GM21360 (cell line): Measurements from ENCODE around the gene BCL7B.
A peak's percentile ranks its signal among the peaks of the same experiment; 100 is the strongest.
"Not testable (repeated sequence)": the region's sequence is repeated elsewhere in the genome, so short reads cannot be mapped to it uniquely, and the experiment has no call there.

Experiments
- ATAC-seq: cut with Tn5 transposase; IDR thresholded peaks from one replicate; pipeline ENCODE4 v1.9.1; 2021; ENCODE audit warnings: mild to moderate bottlenecking, moderate library complexity; ENCODE audit not compliant: unreplicated experiment

BCL7B gene

GRCh38 chr7:73573276-73573675, 15.8 kb upstream of the BCL7B start:
- no peak for ATAC-seq

GRCh38 chr7:73572767-73573186, 15.3 kb upstream of the BCL7B start:
- no peak for ATAC-seq

DNA sequence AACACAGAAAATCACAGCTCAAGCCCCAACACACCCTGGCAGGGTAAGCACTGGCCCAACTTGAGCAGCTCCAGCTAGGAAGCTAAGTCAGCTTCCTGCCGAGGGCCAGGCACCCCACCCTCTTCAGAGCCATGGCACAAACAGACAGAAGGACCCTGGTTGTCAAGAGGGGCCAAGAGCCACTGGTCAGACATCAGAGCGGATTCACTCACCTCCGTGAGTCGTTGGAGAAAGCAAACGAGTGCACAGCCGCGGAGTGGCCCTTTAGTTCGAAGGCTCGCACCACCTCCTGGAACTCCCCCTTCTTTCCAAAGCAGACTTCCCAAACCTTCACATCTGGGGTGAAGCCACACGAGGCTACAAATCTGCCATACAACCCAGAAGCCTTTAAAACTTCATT, 13.5 kb upstream of the BCL7B start:
- ATAC-seq = no peak

DNA sequence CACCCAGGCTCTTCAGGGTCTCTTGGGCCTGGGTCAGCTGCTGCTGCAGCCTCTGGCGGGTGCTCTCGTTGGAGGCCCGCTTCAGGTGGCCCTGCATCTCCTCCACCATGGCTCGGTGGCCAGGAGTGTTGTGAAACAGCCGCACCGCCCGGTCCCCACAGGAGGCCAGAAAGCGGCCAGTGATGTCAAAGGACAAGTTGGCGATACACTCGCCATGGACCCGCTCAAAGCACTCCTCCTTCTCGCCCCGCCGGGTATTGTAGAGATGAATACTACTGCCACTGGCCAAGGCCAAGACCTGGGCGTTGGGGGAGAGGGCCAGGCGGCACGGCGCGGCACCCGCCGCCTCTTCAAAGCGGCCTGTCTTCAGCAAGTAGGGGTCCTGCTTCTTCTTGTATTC, 13.0 kb upstream of the BCL7B start:
- ATAC-seq = no peak

DNA sequence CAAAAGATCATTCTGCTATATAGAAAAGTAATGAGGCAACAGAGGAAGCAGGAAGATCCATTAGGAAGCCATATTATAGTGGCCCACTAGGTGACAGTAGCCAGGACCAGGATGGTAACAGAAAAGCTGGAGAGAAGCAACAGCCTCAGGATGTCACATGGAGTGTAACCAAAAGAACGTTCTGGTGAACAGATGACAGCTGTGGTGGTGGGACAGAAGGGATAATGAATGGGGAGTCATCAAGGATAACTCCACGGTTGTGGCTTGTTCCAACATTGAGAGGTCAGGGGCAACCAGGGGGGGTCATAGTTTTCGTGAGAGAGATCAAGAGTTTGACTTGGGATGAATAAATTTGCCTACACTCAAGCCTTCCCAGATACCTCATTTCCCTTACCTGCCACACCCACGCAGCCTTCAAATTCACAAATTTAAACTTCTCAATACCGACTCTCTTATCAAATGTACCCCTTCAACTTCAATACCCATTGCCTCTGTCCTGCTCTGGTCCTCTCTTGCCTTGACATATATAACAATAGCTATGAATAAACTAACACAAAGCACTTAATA, 11.6 kb upstream of the BCL7B start:
- ATAC-seq = no peak

DNA sequence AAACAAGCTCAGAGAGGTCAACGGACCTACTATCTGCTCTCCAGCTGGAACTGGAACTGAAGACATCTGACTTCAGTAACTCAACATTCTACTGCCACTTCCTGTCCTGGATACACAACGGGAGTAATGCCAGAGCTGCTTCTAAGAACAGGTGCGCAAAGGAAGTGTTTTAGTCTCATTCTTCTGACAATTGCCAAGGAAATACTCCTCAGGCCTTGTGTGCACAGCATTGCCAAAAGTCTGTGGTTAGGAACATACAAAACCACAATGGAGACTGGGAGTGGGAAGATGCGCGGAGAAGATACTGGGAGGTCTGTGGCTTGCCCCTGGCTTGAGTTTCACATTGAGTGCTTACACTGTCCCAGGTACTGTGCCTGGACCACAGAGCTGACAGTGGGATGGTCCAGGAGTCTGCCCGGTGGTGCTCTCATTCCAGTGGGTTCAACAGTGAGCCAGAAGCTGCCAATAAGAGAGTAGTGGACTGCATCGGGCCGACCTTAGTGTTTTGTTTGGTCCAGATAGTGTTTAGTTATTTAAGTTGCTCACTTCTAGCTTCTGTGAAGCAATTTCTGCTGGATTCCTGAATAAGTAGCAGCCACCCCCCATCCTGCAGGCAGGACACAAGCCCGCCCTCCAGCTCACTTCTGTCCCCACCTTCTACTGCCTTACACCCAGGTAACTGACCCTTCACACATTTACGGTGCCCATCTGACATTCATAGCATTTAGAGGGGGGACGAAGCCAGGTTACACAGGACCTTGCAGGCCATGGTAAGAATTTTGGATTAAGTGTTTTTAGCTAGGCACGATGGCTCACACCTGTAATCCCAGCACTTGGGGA, 10.6 kb upstream of the BCL7B start:
- ATAC-seq = no peak

- ATAC-seq = no peak
Observed at GRCh38 chr7:73567140-73567539, 9.7 kb upstream of the BCL7B start.

DNA sequence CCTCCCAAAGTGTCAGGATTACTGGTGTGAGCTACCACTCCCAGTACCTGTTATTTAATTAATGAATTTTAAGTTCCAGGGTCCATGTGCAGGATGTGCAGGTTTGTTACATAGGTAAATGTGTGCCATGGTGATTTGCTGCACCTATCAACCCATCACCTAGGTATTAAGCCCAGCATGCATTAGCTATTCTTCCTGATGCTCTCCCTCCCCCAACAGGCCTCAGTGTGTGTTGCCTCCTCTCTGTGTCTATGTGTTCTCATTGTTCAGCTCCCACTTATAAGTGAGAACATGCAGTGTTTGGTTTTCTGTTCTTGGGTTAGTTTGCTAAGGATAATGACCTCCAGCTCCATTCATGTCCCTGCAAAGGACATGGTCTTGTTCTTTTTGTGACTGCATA, 8.9 kb upstream of the BCL7B start:
- ATAC-seq = not testable (repeated sequence)

GRCh38 chr7:73565675-73566340, 8.3 kb upstream of the BCL7B start:
- ATAC-seq = no peak

- ATAC-seq = no peak
Observed at GRCh38 chr7:73560109-73560835, 2.8 kb upstream of the BCL7B start.

DNA sequence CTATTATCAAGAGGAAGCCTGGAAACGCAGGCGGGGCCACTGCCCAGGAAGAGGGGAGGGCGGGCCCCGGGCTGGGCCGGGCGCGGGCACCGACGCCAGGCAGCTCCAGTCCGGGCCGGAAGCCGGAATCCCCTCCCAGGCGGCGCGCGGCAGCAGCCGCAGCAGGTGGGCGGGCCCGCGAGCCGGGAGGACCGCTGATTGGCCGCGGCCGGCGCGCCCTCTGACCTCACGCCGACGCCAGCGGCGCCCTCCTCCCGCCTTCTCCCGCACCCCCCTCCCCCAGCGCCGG, 438 bp downstream of the BCL7B start:
- ATAC-seq = peak; percentile 88

GRCh38 chr7:73556208-73557107, 1.0 kb downstream of the BCL7B start:
- ATAC-seq = no peak

DNA sequence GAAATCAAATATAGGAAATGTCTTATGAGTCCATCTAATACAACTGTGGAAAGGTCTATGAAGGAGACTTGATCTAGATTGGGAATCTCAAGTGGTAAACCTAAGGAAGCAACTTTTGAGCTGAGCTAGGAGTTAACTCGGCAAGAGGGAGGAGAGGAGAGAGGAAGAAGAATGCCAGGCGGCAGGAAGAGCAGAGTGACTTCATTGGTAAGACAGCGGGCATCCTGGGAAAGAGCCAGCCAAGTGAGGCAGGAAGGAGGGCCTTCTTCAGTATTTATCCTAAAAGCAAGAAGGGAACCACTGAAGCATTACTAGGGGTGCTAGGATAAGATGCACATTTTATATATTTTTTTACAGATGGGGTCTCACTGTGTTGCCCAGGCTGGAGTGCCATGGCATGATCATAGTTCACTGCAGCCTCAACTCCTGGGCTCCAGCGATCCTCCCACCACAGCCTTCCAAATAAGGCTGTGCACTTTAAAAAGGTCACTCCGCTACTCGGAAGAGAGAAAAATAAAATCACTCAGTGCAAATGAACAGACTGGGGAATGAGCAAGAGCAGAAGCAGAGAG, 2.0 kb downstream of the BCL7B start:
- ATAC-seq = no peak

DNA sequence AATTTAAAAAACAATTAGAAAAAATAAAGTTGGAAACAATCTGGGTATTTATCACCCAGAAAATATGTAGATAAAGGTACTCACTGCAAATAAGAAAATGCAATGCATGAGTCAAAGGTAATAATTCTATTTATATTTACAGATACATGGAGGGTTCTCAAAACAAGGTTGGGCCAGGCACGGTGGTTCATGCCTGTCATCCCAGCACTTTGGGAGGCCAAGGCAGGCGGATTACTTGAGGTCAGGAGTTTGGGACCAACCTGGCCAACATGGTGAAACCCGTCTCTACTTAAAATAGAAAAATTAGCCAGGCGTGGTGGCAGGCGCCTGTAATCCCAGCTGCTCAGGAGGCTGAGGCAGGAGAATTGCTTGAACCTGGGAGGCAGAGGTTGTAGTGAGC, 7.4 kb downstream of the BCL7B start:
- ATAC-seq = not testable (repeated sequence)

- ATAC-seq = no peak
Observed at GRCh38 chr7:73549176-73549575, 8.3 kb downstream of the BCL7B start.

- no peak for ATAC-seq
Observed at GRCh38 chr7:73547841-73548240, 9.6 kb downstream of the BCL7B start.

DNA sequence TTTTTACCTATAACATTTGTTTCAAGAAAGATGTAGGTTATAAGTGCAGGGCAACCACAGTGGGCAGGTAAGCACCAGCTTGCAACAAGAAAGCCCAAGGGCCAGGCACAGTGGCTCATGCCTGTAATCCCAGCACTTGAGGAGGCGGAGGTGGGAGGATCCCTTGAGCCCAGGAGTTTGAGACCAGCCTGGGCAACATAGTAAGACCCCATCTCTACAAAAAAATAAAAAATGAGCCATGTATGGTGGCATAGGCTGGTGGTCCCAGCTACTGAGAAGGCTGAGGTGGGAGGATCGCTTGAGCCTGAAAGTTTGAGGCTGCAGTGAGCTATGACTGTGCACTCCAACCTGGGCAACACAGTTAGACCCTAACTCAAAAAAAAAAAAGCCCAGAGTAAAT, 12.8 kb downstream of the BCL7B start:
- ATAC-seq = no peak

DNA sequence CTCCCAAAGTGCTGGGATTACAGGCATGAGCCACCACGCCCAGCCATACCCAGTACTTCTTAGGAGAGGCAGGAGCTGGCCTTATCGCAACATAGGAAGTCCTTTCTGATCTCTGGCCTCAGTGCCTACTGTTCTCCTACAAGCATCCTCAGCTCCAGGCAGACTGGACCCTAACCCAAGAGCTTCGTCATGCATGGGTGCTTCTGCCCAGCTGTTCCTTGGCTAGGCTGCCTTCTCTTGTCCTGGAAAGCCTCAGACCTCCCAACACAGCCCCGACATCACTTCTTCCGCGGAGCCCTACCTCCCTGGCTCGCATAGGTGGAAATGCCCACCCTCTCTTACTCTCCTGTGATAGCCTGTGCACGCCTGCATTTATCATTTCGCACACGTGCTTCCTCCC, 15.8 kb downstream of the BCL7B start:
- no peak for ATAC-seq

DNA sequence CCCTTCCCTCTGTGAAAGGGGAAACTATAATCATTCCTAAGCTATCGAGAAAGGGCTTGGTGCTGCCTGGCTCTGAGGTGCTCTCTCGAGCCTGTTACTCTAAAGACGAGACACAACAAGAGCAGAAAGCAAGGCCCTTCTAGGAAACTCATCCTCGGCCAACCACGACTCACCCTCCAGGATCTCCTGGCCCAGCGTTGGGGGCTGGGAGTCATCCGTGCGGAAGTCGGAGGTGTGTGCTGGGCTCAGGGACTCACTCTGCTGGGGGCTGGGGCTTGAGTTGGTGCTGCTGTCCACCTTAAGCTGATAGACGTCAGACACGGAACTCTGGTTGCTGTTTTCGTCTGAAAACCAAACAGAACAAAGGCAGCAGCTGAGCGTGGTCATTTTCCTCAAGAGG, 17.8 kb downstream of the BCL7B start:
- ATAC-seq = no peak

DNA sequence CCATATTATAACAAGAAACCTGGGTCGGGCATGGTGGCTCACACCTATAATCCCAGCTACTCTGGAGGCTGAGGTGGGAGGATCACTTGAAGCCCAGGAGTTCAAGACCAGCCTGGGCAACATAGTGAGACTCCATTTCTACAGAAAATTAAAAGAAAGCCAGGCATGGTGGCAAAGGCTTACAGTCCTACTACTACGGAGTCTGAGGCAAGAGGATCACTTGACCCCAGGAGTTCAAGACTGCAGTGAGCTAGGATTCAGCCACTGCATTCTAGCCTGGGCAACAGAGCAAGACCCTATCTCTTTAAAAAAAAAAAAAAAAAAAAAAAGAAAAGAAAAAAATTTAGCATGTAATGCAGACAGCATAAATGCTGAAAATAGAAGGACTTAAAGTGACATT, 19.0 kb downstream of the BCL7B start:
- ATAC-seq = not testable (repeated sequence)
